22Rv1 (cell line): ENCODE measurements around the gene DSCAM.

Source experiments
- ZFX ChIP-seq: fragments of 450-650 bp; IDR thresholded peaks from 2 replicates; pipeline ENCODE4 v1.6.1; 2017; ENCODE audit warnings: antibody characterized with exemption, borderline replicate concordance
- TF ChIP-seq, protein P1 (sequence below): fragments of 450-650 bp; IDR thresholded peaks from 2 replicates; pipeline ENCODE4 v1.5.1; 2017; ENCODE audit warnings: mild to moderate bottlenecking

GRCh38 chr21:40751221-40751620, 95.7 kb downstream of the DSCAM start:
- TF ChIP-seq, protein P1, sequence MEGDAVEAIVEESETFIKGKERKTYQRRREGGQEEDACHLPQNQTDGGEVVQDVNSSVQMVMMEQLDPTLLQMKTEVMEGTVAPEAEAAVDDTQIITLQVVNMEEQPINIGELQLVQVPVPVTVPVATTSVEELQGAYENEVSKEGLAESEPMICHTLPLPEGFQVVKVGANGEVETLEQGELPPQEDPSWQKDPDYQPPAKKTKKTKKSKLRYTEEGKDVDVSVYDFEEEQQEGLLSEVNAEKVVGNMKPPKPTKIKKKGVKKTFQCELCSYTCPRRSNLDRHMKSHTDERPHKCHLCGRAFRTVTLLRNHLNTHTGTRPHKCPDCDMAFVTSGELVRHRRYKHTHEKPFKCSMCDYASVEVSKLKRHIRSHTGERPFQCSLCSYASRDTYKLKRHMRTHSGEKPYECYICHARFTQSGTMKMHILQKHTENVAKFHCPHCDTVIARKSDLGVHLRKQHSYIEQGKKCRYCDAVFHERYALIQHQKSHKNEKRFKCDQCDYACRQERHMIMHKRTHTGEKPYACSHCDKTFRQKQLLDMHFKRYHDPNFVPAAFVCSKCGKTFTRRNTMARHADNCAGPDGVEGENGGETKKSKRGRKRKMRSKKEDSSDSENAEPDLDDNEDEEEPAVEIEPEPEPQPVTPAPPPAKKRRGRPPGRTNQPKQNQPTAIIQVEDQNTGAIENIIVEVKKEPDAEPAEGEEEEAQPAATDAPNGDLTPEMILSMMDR = no peak
- TF ChIP-seq ZFX = no peak
